GM18507 (cell line): ENCODE data around the gene SDC1.
"Not testable (repeated sequence)": the region's sequence is repeated elsewhere in the genome, so short reads cannot be mapped to it uniquely, and the experiment has no call there.

ENCODE experiments used
- DNase-seq: peaks from one replicate; pipeline ENCODE4 v3.0.0; 2011; ENCODE audit warnings: low read depth; ENCODE audit not compliant: insufficient read length; ENCODE audit errors: extremely low spot score
- FAIRE-seq: peaks from 2 replicates; lab custom pipeline; 2011; peaks lifted over from hg19 to GRCh38; lab: Jason Lieb, UNC

Gene SDC1

GRCh38 chr2:20224716-20225293, at the start of gene SDC1:
Gene SDC1, minus strand, starts transcription at chr2:20225130. Its CDS starts 263 bp downstream, at chr2:20224867.
- DNase-seq (no peak), FAIRE-seq (no peak)

GRCh38 chr2:20273042-20273441, 48.1 kb upstream of the SDC1 start:
- DNase-seq (no peak), FAIRE-seq (no peak)

- not testable (repeated sequence) for DNase-seq, FAIRE-seq
These were observed 43.4 kb upstream of the SDC1 start for GRCh38 chr2:20268317-20268716.

- no peak for FAIRE-seq
- no peak for DNase-seq
These were observed 42.6 kb upstream of the SDC1 start for GRCh38 chr2:20267529-20267928.

- no peak for FAIRE-seq
- no peak for DNase-seq
These were observed 39.7 kb upstream of the SDC1 start for GRCh38 chr2:20264629-20265028.

- DNase-seq (no peak), FAIRE-seq (no peak)
These were observed 32.5 kb upstream of the SDC1 start for GRCh38 chr2:20257411-20257810.

- DNase-seq (no peak), FAIRE-seq (no peak)
These were observed 29.8 kb upstream of the SDC1 start for GRCh38 chr2:20254731-20255130.

GRCh38 chr2:20250436-20250835, 25.5 kb upstream of the SDC1 start:
- FAIRE-seq: no peak
- DNase-seq: no peak

GRCh38 chr2:20249170-20249569, 24.2 kb upstream of the SDC1 start:
- DNase-seq (no peak), FAIRE-seq (no peak)

GRCh38 chr2:20247084-20247483, 22.2 kb upstream of the SDC1 start:
- no peak for FAIRE-seq
- DNase-seq: no peak

GRCh38 chr2:20243637-20244036, 18.7 kb upstream of the SDC1 start:
- DNase-seq, FAIRE-seq: not testable (repeated sequence)

GRCh38 chr2:20242727-20243377, 17.9 kb upstream of the SDC1 start:
- DNase-seq: no peak
- FAIRE-seq: no peak

- FAIRE-seq (no peak), DNase-seq (no peak)
These were observed 17.2 kb upstream of the SDC1 start for GRCh38 chr2:20241973-20242726.

GRCh38 chr2:20240291-20240690, 15.4 kb upstream of the SDC1 start:
- not testable (repeated sequence) for FAIRE-seq, DNase-seq

GRCh38 chr2:20236496-20236895, 11.6 kb upstream of the SDC1 start:
- DNase-seq (no peak), FAIRE-seq (no peak)

- no peak for FAIRE-seq
These were observed 10.8 kb upstream of the SDC1 start for GRCh38 chr2:20235655-20236305.

GRCh38 chr2:20234597-20234996, 9.7 kb upstream of the SDC1 start:
- FAIRE-seq, DNase-seq: not testable (repeated sequence)

More at GRCh38 chr2:20235655-20236305, 10.8 kb upstream of the SDC1 start:
- no peak for DNase-seq

- DNase-seq (no peak), FAIRE-seq (no peak)
These were observed 7.9 kb upstream of the SDC1 start for GRCh38 chr2:20232837-20233207.

- FAIRE-seq: no peak
- no peak for DNase-seq
These were observed 6.7 kb upstream of the SDC1 start for GRCh38 chr2:20231598-20232026.

- DNase-seq (no peak), FAIRE-seq (no peak)
These were observed 6.2 kb upstream of the SDC1 start for GRCh38 chr2:20231159-20231558.
